Measurements from ENCODE around the gene TVP23C. TPM values are rescaled to one million over a fixed set of nuclear protein-coding genes. Genes with fewer than 3 reads are reported as not detected.

Gene TVP23C
- total RNA-seq, 4 donors from 2014 or later: 5.6 to 14.8 (median 8.2) TPM

DNA sequence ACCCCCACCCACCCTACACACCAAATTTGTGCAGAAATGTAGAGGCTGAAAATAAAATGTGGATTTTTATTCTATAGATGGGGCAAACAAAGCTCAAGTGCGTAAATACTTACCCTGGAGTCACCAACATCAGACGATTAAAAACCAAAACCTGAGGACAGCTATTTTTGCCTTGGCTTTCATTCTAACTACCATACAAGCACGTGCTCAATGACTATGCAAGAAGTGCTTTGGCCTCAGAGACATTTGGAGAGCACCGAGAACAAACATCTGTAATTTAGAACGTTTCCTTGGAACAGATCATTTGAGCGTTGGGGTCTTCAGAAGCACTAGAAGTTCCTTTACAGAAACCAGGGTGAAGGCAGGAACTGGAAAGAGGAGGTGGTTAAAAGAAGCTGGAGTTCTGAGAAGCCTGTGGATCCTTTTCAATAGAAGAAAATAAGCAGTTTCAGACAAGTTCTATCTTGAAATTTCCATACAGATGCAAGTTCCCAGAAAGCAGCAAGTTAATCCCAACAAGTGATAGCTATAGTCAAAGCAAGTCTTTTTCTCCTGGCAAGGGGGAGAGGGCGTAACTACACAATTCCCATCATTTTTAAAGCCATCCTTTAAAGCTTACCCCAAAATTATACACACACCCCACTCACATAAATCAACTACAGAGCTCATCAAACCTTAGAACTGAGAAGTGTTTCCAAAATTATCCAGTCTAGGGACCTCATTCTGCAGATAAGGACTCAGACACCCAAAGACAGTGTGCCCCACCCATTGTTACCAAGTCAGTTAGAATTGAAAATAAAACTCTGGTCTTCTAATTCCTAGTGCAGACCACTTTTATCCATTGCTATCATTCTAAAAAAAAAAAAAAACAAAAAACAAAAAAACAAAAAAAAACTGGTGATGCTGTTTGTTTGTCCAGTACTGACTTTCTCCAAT is 66.3 kb downstream of the TVP23C start:
- TF ChIP-seq, protein P1, sequence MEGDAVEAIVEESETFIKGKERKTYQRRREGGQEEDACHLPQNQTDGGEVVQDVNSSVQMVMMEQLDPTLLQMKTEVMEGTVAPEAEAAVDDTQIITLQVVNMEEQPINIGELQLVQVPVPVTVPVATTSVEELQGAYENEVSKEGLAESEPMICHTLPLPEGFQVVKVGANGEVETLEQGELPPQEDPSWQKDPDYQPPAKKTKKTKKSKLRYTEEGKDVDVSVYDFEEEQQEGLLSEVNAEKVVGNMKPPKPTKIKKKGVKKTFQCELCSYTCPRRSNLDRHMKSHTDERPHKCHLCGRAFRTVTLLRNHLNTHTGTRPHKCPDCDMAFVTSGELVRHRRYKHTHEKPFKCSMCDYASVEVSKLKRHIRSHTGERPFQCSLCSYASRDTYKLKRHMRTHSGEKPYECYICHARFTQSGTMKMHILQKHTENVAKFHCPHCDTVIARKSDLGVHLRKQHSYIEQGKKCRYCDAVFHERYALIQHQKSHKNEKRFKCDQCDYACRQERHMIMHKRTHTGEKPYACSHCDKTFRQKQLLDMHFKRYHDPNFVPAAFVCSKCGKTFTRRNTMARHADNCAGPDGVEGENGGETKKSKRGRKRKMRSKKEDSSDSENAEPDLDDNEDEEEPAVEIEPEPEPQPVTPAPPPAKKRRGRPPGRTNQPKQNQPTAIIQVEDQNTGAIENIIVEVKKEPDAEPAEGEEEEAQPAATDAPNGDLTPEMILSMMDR (IDR thresholded peaks at IDR 0.05): no peak
- TF ChIP-seq POLR2A (IDR thresholded peaks at IDR 0.05): no peak
- 49 to 58% methylated on average over 7 of the region's 7 CpGs for WGBS, 2 donors
- no peak overlapping the region for H3K4me3 ChIP-seq (ENCODE audit: low read depth, poor library complexity, severe bottlenecking)
- DNase-seq (ENCODE audit: low spot score in 2 of 2): no peak
- intact Hi-C loops (cut with DNase I; ENCODE audit: low total_unique reads): no loop called here

DNA sequence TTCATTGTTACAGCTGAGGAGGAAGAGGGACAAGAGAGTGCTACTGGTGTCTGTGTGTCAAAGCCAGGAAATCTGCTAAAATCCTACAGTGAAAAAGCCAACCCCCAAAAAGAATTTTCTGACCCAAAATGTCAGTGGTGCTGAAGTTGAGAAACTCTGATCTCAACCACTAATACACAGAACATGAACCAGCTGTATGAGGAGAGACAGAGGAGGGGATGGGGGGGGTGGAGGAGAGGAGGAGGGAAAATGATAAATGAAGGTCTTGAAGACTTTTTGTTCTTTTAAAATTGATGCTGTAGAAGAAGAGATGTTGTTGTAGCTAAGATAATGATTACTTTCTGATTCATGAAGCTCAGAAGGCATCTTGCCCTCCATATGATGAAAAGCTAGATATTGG is 68.5 kb downstream of the TVP23C start:
- H3K4me3 ChIP-seq (ENCODE audit: low read depth, poor library complexity, severe bottlenecking): no peak overlapping the region
- no peak for DNase-seq (ENCODE audit: low spot score in 2 of 2)
- intact Hi-C loops (cut with DNase I; ENCODE audit: low total_unique reads): no loop called here
- no peak for TF ChIP-seq POLR2A (IDR thresholded peaks at IDR 0.05)
- TF ChIP-seq, protein P1 (IDR thresholded peaks at IDR 0.05): no peak

DNA sequence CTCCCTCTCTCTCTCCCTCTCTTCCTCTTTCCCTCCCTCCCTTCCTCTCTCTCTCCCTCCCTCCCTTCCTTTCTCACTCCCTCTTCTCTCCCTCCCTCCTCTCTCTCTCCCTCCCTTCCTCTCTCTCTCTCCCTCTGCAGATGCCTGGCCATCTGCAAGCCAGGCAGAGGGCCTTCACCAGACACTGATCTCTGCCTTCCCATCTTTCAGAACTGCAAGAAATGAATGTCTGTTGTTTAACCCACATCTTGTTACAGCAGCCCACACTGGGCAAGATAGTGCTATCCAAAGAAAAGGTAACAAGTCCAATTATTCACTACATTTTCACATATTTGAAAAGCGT is 69.6 kb downstream of the TVP23C start:
- intact Hi-C loops (cut with DNase I; ENCODE audit: low total_unique reads): no loop called here
- TF ChIP-seq, protein P1 (IDR thresholded peaks at IDR 0.05): no peak
- TF ChIP-seq POLR2A (IDR thresholded peaks at IDR 0.05): no peak
- DNase-seq (ENCODE audit: low spot score in 2 of 2): no peak
- no peak overlapping the region for H3K4me3 ChIP-seq (ENCODE audit: low read depth, poor library complexity, severe bottlenecking)
- WGBS, 2 donors: 47 to 52% methylated on average over 1 of the region's 1 CpG

DNA sequence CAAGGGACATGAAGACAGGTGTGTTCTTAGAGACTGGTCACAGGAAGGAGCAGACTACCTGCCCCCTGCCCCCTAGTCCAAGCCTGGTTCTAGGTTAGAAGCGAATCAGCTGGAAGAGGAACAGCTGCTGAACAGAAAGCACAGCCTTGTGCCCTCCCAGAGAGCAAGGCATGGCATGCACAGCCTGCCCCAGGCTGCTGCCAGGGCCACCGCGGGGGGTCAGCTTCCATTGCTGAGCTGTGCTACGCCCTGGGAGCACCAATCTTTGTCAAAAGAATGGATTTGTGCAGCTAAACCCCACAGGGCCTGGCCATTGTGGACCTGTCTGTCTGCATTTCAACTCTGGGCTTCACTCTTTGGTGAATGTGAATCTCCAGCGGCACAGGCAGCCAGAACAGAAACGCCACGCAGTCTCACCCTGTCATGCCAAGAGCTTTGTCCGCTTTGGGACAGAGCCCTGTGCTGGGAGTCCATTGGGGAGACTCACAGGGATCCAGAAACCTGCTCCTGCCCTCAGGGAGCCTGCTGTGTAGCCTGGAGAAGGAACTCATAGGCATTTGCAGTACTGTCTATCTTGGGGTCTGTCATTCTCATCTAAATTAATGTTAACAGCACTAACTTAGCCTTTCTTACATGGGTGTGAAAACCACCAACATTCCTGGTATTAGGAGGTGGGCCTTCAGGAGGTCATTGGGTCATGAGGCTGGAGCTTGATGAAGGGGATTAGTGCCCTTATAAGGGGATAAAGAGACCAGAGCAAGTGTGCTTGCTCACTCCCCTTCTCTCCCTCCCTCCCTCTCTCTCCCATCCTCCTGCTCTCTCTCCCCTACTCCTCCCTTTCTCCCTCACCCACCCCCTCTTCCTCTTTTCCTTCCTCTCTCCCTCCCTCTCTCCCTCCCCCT is 70.2 kb downstream of the TVP23C start:
- intact Hi-C loops (cut with DNase I; ENCODE audit: low total_unique reads): no loop called here
- WGBS, 2 donors: 89 to 93% methylated on average over 8 of the region's 8 CpGs
- no peak for DNase-seq (ENCODE audit: low spot score in 2 of 2)
- no peak overlapping the region for H3K4me3 ChIP-seq (ENCODE audit: low read depth, poor library complexity, severe bottlenecking)
- TF ChIP-seq POLR2A (IDR thresholded peaks at IDR 0.05): no peak
- TF ChIP-seq, protein P1 (IDR thresholded peaks at IDR 0.05): no peak

DNA sequence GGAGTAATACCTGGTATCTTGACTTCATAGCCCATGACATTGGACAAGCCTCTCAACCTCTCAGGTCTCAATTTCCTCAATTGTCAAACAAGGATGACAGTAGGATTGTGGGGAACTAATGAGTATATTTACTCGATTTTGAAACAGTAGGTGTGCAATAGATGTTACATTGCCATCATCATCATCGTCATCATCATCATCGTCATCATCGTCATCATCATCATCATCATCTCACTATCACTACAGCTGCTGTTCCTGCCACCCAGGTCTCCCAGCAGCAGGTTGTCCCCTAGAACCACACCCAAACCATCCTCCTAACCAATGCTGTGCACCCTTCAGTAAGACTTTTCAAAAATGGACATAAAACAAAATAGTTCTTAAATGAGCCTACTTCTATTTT is 71.1 kb downstream of the TVP23C start:
- no peak overlapping the region for H3K4me3 ChIP-seq (ENCODE audit: low read depth, poor library complexity, severe bottlenecking)
- intact Hi-C loops (cut with DNase I; ENCODE audit: low total_unique reads): no loop called here
- 94 to 95% methylated on average over 4 of the region's 4 CpGs for WGBS, 2 donors
- no peak for DNase-seq (ENCODE audit: low spot score in 2 of 2)
- TF ChIP-seq, protein P1 (IDR thresholded peaks at IDR 0.05): no peak
- TF ChIP-seq POLR2A (IDR thresholded peaks at IDR 0.05): no peak

Data from lower leg skin (tissue), 4 donors.